TTC549 (cell line): ENCODE measurements around the gene FNDC1.

Source experiments
- FAIRE-seq: peaks from 2 replicates; lab custom pipeline; 2012; peaks lifted over from hg19 to GRCh38; lab: Jason Lieb, UNC

The FNDC1 gene

GRCh38 chr6:159212525-159213280, 43.5 kb downstream of the FNDC1 start:
- FAIRE-seq, result no peak

GRCh38 chr6:159213405-159213804, 44.2 kb downstream of the FNDC1 start:
- no peak for FAIRE-seq

GRCh38 chr6:159214281-159214680, 45.1 kb downstream of the FNDC1 start:
- no peak for FAIRE-seq

GRCh38 chr6:159217595-159218275, 48.5 kb downstream of the FNDC1 start:
- no peak for FAIRE-seq

- no peak for FAIRE-seq
Measured at GRCh38 chr6:159220093-159220492, 50.9 kb downstream of the FNDC1 start.

- FAIRE-seq, result no peak
Measured at GRCh38 chr6:159221486-159222170, 52.4 kb downstream of the FNDC1 start.

GRCh38 chr6:159224452-159224851, 55.3 kb downstream of the FNDC1 start:
- FAIRE-seq, result no peak

GRCh38 chr6:159229651-159230051, 60.5 kb downstream of the FNDC1 start:
- no peak for FAIRE-seq

GRCh38 chr6:159232106-159232645, 63.0 kb downstream of the FNDC1 start:
- no peak for FAIRE-seq

GRCh38 chr6:159232751-159233150, 63.6 kb downstream of the FNDC1 start:
- FAIRE-seq, result no peak

GRCh38 chr6:159233365-159234101, 64.3 kb downstream of the FNDC1 start:
- FAIRE-seq, result no peak

- FAIRE-seq, result no peak
Measured at GRCh38 chr6:159234102-159234553, 64.9 kb downstream of the FNDC1 start.

GRCh38 chr6:159238920-159239558, 69.8 kb downstream of the FNDC1 start:
- FAIRE-seq, result no peak

GRCh38 chr6:159249128-159249527, 79.9 kb downstream of the FNDC1 start:
- FAIRE-seq, result no peak

GRCh38 chr6:159249752-159250151, 80.6 kb downstream of the FNDC1 start:
- no peak for FAIRE-seq

GRCh38 chr6:159250633-159251032, 81.4 kb downstream of the FNDC1 start:
- FAIRE-seq, result no peak

- FAIRE-seq, result no peak
Measured at GRCh38 chr6:159252955-159253508, 83.8 kb downstream of the FNDC1 start.

- FAIRE-seq, result no peak
Measured at GRCh38 chr6:159254186-159254585, 85.0 kb downstream of the FNDC1 start.

- FAIRE-seq, result no peak
Measured at GRCh38 chr6:159255434-159255951, 86.3 kb downstream of the FNDC1 start.

- FAIRE-seq, result no peak
Measured at GRCh38 chr6:159256128-159256527, 86.9 kb downstream of the FNDC1 start.

GRCh38 chr6:159257846-159258245, 88.6 kb downstream of the FNDC1 start:
- FAIRE-seq, result no peak
